HG02970 (cell line): ENCODE data around the gene CTXN2.

Experiments
- ATAC-seq: cut with Tn5 transposase; IDR thresholded peaks from one replicate; pipeline ENCODE4 v1.9.1; 2021; ENCODE audit warnings: mild to moderate bottlenecking, moderate library complexity, moderate number of reproducible peaks; ENCODE audit not compliant: unreplicated experiment, low FRiP score

The CTXN2 gene

GRCh38 chr15:48191574-48192225 is at the start of gene CTXN2:
Gene CTXN2 (plus strand): TSS chr15:48191665. CDS start chr15:48201301, 9,636 bp downstream.
- no peak for ATAC-seq

GRCh38 chr15:48143856-48144255 is 47.6 kb upstream of the CTXN2 start:
- no peak for ATAC-seq

GRCh38 chr15:48144889-48145288 is 46.6 kb upstream of the CTXN2 start:
- no peak for ATAC-seq

GRCh38 chr15:48145923-48146322 is 45.5 kb upstream of the CTXN2 start:
- ATAC-seq = no peak

- no peak for ATAC-seq
These were observed 44.1 kb upstream of the CTXN2 start for GRCh38 chr15:48147358-48147757.

GRCh38 chr15:48149858-48150257 is 41.6 kb upstream of the CTXN2 start:
- ATAC-seq = no peak

GRCh38 chr15:48153526-48153925 is 37.9 kb upstream of the CTXN2 start:
- ATAC-seq = no peak

- no peak for ATAC-seq
These were observed 22.8 kb upstream of the CTXN2 start for GRCh38 chr15:48168616-48169015.

GRCh38 chr15:48170981-48171380 is 20.5 kb upstream of the CTXN2 start:
- ATAC-seq = no peak

- ATAC-seq = no peak
These were observed 16.3 kb upstream of the CTXN2 start for GRCh38 chr15:48175126-48175525.

- ATAC-seq = no peak
These were observed 15.4 kb upstream of the CTXN2 start for GRCh38 chr15:48176112-48176511.

- ATAC-seq = no peak
These were observed 14.5 kb upstream of the CTXN2 start for GRCh38 chr15:48176957-48177356.

GRCh38 chr15:48177383-48177765 is 14.1 kb upstream of the CTXN2 start:
- peak; percentile 49 for ATAC-seq

- peak; percentile 56 for ATAC-seq
These were observed 13.5 kb upstream of the CTXN2 start, which contains the start of gene MYEF2 for GRCh38 chr15:48177766-48178647. Gene MYEF2 (minus strand): TSS chr15:48178295. CDS start chr15:48178237, 58 bp downstream.

GRCh38 chr15:48178648-48178931 is 12.9 kb upstream of the CTXN2 start:
- no peak for ATAC-seq

- ATAC-seq = no peak
These were observed 8.7 kb upstream of the CTXN2 start for GRCh38 chr15:48182749-48183148.

GRCh38 chr15:48185529-48185928 is 5.9 kb upstream of the CTXN2 start:
- ATAC-seq = no peak

- ATAC-seq = no peak
These were observed 5.2 kb upstream of the CTXN2 start for GRCh38 chr15:48186271-48186670.

GRCh38 chr15:48190932-48191573 is 412 bp upstream of the CTXN2 start:
- no peak for ATAC-seq

- no peak for ATAC-seq
These were observed 10.6 kb downstream of the CTXN2 start for GRCh38 chr15:48202068-48202467.

GRCh38 chr15:48205981-48206380 is 14.5 kb downstream of the CTXN2 start, which contains the start of gene SLC12A1:
Gene SLC12A1 (plus strand): TSS chr15:48206302. CDS start chr15:48207720, 1,418 bp downstream.
- no peak for ATAC-seq
